IgD-negative memory B cell (primary cell): ENCODE results near the gene TRIM47. TPM values are rescaled to one million over a fixed set of nuclear protein-coding genes. Genes with fewer than 3 reads are reported as not detected.

Source experiments
- H3K27ac Mint-ChIP-seq, 3 donors: one replicate each; pipeline ENCODE4 v1.8.0; 2020 to 2022; ENCODE audit warnings: mild to moderate bottlenecking in 3 of 3, mixed read lengths in 3 of 3, moderate library complexity in 1 of 3
- H3K27me3 Mint-ChIP-seq: one replicate; pipeline ENCODE4 v1.8.0; 2021; ENCODE audit warnings: mixed read lengths
- H3K36me3 Mint-ChIP-seq: one replicate; pipeline ENCODE4 v1.8.0; 2020; ENCODE audit warnings: mild to moderate bottlenecking, mixed read lengths
- H3K4me1 Mint-ChIP-seq, 3 donors: one replicate each; pipeline ENCODE4 v1.8.0; 2020 to 2022; ENCODE audit warnings: mixed read lengths in 3 of 3, mild to moderate bottlenecking in 1 of 3
- H3K4me3 Mint-ChIP-seq, 4 donors: one replicate each; pipeline ENCODE4 v1.8.0; 2020 to 2022; ENCODE audit warnings: mild to moderate bottlenecking in 4 of 4, mixed read lengths in 4 of 4, moderate library complexity in 3 of 4
- H3K9me3 Mint-ChIP-seq, 3 donors: one replicate each; pipeline ENCODE4 v1.8.0; 2020 to 2021; ENCODE audit warnings: mixed read lengths in 3 of 3, mild to moderate bottlenecking in 1 of 3
- polyA plus RNA-seq: library from polyadenylated mRNA; unstranded; fragments of 300-500 nt; fragmentation: Illumina TruSeq; gene quantifications from one replicate; pipeline ENCODE4 v1.2.3, GENCODE V29; 2021

TRIM47 gene
- polyA plus RNA-seq, 1 donor from 2014 or later = 12.4 TPM

DNA sequence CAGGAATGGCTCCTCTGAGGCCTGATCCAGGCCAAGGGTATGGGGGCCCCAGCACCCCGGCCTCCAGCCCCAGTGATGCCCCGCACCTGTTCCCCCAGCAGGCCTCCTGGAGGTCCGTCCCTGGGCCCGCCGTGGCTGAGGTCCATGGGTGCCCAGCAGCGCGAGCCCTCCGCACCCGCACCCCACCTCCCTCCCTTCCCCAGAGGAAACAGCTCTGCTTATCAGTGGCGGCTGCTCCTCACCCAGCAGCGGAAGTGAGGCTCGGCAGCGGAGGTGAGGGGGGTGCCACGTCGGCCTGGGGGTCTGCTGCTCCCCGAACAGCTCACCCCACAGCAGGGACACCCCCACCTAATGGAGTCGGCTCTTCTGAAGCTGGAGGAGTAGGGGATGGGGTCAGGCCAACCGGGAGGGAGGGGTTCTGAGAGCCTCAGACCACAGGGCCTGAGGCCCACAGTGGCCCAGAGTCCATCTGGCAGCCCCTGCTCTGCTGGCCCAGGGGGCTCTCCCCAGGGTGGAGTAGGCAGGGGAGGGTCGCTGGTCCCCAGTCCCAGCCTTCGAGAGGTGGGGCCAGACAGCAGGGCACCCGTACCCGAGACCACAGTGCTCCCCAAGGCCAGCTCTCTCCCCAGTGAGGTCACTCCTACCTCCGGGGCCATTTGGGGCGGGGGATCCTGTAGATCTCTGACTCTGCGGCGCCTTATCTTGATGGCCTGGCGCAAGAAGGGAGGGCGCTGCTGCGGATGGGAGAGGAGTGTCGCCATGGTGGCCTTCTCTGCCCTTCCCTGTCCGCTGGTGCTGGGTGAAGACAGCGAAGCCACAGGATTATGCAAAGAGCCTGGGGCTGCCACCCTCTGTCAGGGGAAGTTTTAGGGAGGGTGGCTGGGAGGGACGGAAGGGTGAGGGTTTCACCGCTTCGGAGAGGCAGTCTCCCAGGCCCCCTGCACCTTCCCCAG, 34.5 kb downstream of the TRIM47 start, which contains the start of gene UNC13D:
UNC13D (minus strand) TSS at position 828 of the 953 bp plus-strand sequence; CDS start at position 761, 67 bp downstream.
- Mint-ChIP-seq H3K27me3 (no peaks in the 10 kb centered on the region), H3K4me1 (peaks cover 12 to 14% (median 12%) of the 10 kb centered on the region in 3 donors), H3K27ac (peak within 1 kb of the TSS; percentile 85 to 93 (median 93)), H3K9me3 (no peaks in the 10 kb centered on the region), H3K36me3 (peaks cover 1% of the 10 kb centered on the region), H3K4me3 (peak within 1 kb of the TSS; percentile 89 to 98 (median 95))

DNA sequence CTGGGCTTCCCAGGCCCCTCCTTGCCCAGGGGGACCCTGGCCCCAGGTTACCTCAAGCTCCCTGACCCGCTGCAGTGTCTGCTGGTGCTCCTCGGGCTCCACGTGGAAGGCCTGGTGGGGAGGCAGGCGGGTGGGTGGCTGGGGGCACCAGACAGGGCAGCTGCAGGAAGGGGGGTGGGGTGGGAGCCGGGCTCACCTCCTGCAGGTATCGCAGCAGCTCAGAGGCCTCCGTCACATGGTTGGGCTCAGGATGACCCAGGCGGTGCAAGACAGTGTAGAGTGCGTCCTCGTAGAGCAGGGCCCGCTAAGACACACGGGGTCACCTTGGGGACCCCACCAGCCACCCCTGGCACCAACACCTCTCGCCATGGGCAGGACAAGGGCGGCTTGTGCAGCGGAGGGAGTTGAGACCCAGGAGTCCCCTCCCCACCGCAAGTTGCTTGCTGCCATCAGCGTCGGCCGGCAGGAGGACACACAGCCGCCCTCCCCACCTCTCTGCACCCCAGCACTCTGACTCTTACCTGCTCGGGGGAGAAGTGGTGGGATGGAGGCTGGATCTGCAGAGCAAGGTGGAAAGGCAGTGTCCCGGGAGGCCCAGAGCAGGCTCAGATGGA, 35.3 kb downstream of the TRIM47 start:
- H3K27ac Mint-ChIP-seq = peak overlapping the region in 2 of 3 donors; percentile 53 to 83

GRCh38 chr17:75842411-75842810, 36.0 kb downstream of the TRIM47 start:
- no peak overlapping the region for H3K27ac Mint-ChIP-seq
- H3K4me1 Mint-ChIP-seq = peaks cover 7 to 14% (median 7%) of the 10 kb centered on the region in 3 donors
- H3K4me3 Mint-ChIP-seq = no peak overlapping the region
- H3K27me3 Mint-ChIP-seq = no peaks in the 10 kb centered on the region
- H3K9me3 Mint-ChIP-seq = no peaks in the 10 kb centered on the region
- peaks cover 1% of the 10 kb centered on the region for H3K36me3 Mint-ChIP-seq

More for the DNA sequence above, 35.3 kb downstream of the TRIM47 start:
- H3K4me1 Mint-ChIP-seq = peaks cover 7 to 14% (median 7%) of the 10 kb centered on the region in 3 donors
- H3K4me3 Mint-ChIP-seq = peak overlapping the region; percentile 89 to 98 (median 95)
- no peaks in the 10 kb centered on the region for H3K27me3 Mint-ChIP-seq
- no peaks in the 10 kb centered on the region for H3K9me3 Mint-ChIP-seq
- H3K36me3 Mint-ChIP-seq = peaks cover 1% of the 10 kb centered on the region

DNA sequence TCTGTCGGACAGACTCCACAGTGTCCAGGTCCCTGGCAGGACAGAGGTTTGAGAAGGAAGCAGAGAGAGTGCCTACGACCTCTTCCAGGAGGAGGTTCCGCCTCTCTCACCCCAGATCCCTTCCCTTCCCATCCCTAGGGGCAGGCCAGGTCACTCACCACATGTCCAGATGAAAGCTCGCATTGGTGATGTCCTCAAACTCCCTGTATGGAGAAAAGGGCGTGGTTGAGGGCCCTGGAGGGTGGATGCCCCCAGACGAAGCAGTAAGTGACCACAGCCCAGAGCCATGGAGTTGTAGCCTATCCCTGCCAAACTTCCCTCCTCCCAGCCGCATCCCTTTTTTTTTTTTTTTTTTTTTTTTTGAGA, 37.6 kb downstream of the TRIM47 start:
- Mint-ChIP-seq H3K36me3 (peaks cover 1% of the 10 kb centered on the region), H3K27ac (peak overlapping the region in 1 of 3 donors; percentile 53), H3K27me3 (no peaks in the 10 kb centered on the region), H3K9me3 (no peaks in the 10 kb centered on the region), H3K4me1 (peaks cover 7 to 12% (median 7%) of the 10 kb centered on the region in 3 donors), H3K4me3 (no peak overlapping the region)

DNA sequence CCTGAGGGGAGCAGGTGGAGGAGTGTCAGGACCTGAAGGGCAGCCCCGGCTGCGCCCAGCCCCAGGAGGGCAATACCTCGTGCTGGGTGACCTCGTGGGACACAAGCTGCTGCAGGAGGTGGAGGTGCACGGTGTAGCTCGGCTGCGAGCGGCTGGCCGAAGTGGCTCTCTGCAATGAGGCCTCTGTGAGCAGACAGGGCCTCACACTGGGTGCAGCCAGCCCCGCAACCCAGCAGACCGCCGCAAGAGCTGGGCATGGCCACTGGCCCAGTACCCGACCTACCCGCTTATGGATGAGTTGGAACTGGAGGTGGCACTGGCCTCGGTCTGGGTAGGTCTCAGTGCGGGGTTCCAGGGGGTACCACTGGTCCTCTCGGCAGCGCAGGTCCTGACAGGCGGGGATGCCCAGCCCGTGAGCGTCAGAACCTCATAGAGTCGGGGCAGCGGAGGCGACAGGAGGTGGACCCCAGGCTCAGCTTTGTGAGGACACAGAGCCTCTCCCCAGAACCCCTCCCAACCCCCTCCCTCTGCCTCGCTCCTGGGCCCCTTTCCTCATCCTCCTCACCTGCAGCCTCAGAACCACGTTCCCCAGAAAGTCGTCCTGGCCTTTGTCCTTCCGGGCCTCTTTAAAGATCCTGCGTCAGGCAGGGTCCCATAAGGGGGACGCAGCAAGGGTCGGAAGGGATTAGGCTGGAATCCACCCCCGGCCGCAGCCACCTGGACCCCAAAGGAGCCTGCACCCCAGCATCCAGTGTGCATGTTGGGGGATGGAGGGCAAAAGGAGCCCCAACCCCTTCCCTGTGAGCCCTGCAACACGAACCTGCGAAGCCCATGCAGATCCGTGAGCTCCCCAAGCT, 38.2 kb downstream of the TRIM47 start:
- Mint-ChIP-seq H3K36me3 (peaks cover 1% of the 10 kb centered on the region), H3K4me3 (peak overlapping the region in 1 of 4 donors; percentile 54), H3K4me1 (peaks cover 2 to 6% (median 2%) of the 10 kb centered on the region in 3 donors), H3K27me3 (no peaks in the 10 kb centered on the region), H3K27ac (peak overlapping the region in 1 of 3 donors; percentile 53), H3K9me3 (no peaks in the 10 kb centered on the region)

DNA sequence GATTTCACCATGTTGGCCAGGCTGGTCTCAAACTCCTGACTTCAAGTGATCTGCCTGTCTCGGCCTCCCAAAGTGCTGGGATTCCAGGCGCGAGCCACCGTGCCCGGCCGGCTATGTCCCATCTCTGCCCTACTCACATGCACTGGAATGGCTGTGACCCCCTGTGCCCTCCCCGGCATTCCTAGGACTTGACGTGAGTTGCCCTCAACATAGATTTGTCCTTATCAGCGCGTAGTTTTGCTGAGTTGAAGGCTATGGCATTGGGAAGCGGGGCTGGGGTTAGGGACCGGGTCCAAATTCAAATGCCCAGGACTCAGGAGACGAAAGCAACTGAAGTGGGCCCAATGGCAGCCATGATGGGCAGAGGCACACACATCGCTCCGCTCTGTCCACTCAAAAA, 40.0 kb downstream of the TRIM47 start:
- no peaks in the 10 kb centered on the region for H3K9me3 Mint-ChIP-seq
- H3K27ac Mint-ChIP-seq = peak overlapping the region in 1 of 3 donors; percentile 35
- no peak overlapping the region for H3K4me3 Mint-ChIP-seq
- peaks cover 1% of the 10 kb centered on the region for H3K36me3 Mint-ChIP-seq
- H3K27me3 Mint-ChIP-seq = no peaks in the 10 kb centered on the region
- peaks cover 0 to 3% (median under 1%) of the 10 kb centered on the region in 3 donors for H3K4me1 Mint-ChIP-seq

DNA sequence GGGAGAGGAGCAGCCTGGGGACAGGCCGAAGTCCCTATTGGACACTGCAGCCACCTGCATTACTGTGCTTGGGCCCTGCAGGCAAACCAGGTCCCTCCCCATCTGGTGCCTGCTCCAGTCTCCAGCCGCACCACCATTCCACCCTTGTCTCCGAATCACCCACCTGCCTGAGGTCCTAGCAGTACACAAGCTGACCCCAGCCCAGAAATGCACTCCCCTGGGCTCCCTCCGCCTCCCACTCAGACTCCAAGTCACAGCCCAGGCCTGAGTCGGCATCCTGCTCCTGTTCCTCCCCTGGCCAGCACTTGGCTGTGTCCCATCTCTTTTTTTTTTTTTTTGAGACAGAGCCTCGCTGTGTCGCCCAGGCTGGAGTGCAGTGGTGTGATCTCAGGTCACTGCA, 40.5 kb downstream of the TRIM47 start:
- Mint-ChIP-seq H3K36me3 (peaks cover 1% of the 10 kb centered on the region), H3K4me1 (peaks cover 0 to 5% (median 4%) of the 10 kb centered on the region in 3 donors), H3K27me3 (no peaks in the 10 kb centered on the region), H3K4me3 (no peak overlapping the region), H3K27ac (no peak overlapping the region), H3K9me3 (no peaks in the 10 kb centered on the region)

- no peak overlapping the region for H3K27ac Mint-ChIP-seq
- no peak overlapping the region for H3K4me3 Mint-ChIP-seq
- H3K4me1 Mint-ChIP-seq = peaks cover 4 to 7% (median 5%) of the 10 kb centered on the region in 3 donors
- H3K36me3 Mint-ChIP-seq = no peaks in the 10 kb centered on the region
- no peaks in the 10 kb centered on the region for H3K9me3 Mint-ChIP-seq
- H3K27me3 Mint-ChIP-seq = no peaks in the 10 kb centered on the region
Measured at GRCh38 chr17:75836605-75837004, 41.8 kb downstream of the TRIM47 start.

GRCh38 chr17:75835654-75835987, 42.8 kb downstream of the TRIM47 start:
- H3K9me3 Mint-ChIP-seq = no peaks in the 10 kb centered on the region
- no peak overlapping the region for H3K27ac Mint-ChIP-seq

GRCh38 chr17:75834928-75835653, 43.3 kb downstream of the TRIM47 start:
- Mint-ChIP-seq H3K4me3 (no peak overlapping the region), H3K4me1 (peaks cover 2 to 7% (median 5%) of the 10 kb centered on the region in 3 donors)

More at GRCh38 chr17:75835654-75835987, 42.8 kb downstream of the TRIM47 start:
- H3K27me3 Mint-ChIP-seq = no peaks in the 10 kb centered on the region
- peaks cover 2 to 7% (median 5%) of the 10 kb centered on the region in 3 donors for H3K4me1 Mint-ChIP-seq
- no peak overlapping the region for H3K4me3 Mint-ChIP-seq
- H3K36me3 Mint-ChIP-seq = no peaks in the 10 kb centered on the region

DNA sequence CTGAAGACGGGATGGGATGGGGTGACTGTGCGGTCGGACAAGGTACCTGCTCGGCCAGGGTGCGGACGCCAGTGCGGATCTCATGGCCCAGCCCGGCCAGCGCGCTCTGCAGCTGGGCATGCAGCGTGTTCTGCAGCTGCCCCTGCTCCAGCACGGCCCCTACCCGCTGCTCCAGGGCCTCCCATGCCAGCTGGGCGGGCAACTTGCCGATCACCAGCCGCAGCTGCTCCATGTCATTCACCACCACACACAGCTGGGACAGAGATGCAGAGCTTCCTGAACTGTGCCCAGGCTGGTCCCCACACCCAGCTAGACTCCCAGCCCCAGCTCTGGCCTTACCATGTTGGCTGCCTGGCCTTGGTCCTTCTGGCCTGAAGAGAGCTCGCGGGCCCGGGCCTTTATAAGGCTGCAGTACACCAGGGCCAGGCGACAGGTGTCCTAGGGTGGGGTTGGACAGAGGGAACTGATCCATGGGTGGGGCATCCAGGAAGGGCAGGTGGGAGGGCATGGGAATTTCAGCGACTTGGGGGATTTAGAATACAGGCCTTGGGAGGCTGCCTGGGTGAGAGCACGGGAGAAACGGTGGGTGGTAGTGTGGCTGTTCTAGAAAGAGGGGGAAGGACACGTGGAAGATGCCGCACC, 44.0 kb downstream of the TRIM47 start:
- H3K36me3 Mint-ChIP-seq = no peaks in the 10 kb centered on the region
- peaks cover 2 to 7% (median 5%) of the 10 kb centered on the region in 3 donors for H3K4me1 Mint-ChIP-seq
- H3K9me3 Mint-ChIP-seq = no peaks in the 10 kb centered on the region
- no peaks in the 10 kb centered on the region for H3K27me3 Mint-ChIP-seq
- peak overlapping the region in 1 of 4 donors; percentile 7 for H3K4me3 Mint-ChIP-seq
- H3K27ac Mint-ChIP-seq = peak overlapping the region in 1 of 3 donors; percentile 18

More at GRCh38 chr17:75834928-75835653, 43.3 kb downstream of the TRIM47 start:
- no peaks in the 10 kb centered on the region for H3K27me3 Mint-ChIP-seq
- no peaks in the 10 kb centered on the region for H3K9me3 Mint-ChIP-seq
- no peaks in the 10 kb centered on the region for H3K36me3 Mint-ChIP-seq
- peak overlapping the region in 2 of 3 donors; percentile 18 to 41 for H3K27ac Mint-ChIP-seq

DNA sequence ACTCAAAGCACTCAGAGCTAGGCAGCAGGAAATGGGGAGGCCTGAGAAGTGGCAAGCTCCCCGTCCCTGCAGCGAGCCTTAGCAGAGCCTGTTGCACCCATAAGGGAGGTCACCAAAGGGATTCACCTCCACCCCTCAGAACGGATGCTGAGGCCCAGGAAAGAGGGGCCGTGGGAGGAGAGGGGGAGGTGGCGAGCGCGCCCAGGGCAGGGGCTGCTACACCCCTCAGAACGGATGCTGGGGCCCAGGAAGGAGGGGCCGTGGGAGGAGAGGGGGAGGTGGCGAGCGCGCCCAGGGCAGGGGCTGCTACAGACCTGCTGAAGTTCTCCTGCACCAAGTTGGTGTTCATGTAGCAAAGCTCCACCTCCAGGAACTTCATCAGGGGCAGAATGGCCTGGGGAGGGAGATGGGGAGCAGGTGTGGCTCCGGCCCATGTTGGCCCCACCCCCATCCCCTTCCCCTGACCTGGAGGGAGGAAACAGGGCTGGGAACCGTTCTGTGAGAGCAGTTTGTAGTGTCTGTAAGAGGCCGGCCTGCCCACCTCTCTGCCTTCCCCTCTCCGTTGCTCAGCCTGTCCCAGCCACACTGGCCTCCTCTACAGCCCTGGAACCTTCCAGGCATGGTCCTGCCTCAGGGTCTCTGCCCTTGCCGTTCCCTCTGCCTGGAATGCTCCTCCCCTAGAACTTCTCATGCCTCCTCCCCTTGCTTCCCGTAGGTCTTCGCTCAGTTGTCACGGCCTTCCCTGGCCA, 45.6 kb downstream of the TRIM47 start:
- peak overlapping the region in 2 of 4 donors; percentile 10 to 26 for H3K4me3 Mint-ChIP-seq
- H3K36me3 Mint-ChIP-seq = no peaks in the 10 kb centered on the region
- H3K27me3 Mint-ChIP-seq = no peaks in the 10 kb centered on the region

GRCh38 chr17:75832164-75832651, 46.2 kb downstream of the TRIM47 start:
- Mint-ChIP-seq H3K4me1 (peaks cover 5 to 7% (median 7%) of the 10 kb centered on the region in 3 donors), H3K4me3 (peak overlapping the region in 2 of 4 donors; percentile 10 to 12), H3K27me3 (no peaks in the 10 kb centered on the region), H3K36me3 (no peaks in the 10 kb centered on the region), H3K9me3 (no peaks in the 10 kb centered on the region), H3K27ac (peak overlapping the region; percentile 73 to 88 (median 83))

More for the DNA sequence above, 45.6 kb downstream of the TRIM47 start:
- H3K4me1 Mint-ChIP-seq = peaks cover 4 to 7% (median 5%) of the 10 kb centered on the region in 3 donors
- no peaks in the 10 kb centered on the region for H3K9me3 Mint-ChIP-seq
- peak overlapping the region; percentile 73 to 88 (median 83) for H3K27ac Mint-ChIP-seq
